Adrenal gland (tissue), 5 donors: ENCODE results near the gene GMIP.

ENCODE experiments used
- POLR2A ChIP-seq, 2 donors: fragments of 450-650 bp; IDR thresholded peaks; one replicate each; pipeline ENCODE4 v1.6.1; 2017; ENCODE audit warnings: antibody characterized with exemption in 2 of 2, mild to moderate bottlenecking in 2 of 2, moderate library complexity in 1 of 2
- TF ChIP-seq, protein P1 (sequence below), 6 experiments: fragments of 450-650 bp in 4 of 6; fragments of 200-600 bp in 2 of 6; sonication (generic) in 1 of 6; IDR thresholded peaks; 1 replicate in 5 of 6; 2 replicates in 1 of 6; pipeline versions ENCODE4 v1.5.1 to v1.8.0; 2016 to 2021; ENCODE audit warnings: antibody characterized with exemption in 6 of 6, mild to moderate bottlenecking in 2 of 6, moderate library complexity in 1 of 6
- donor health status: DM: no; HTN: no; CAD: no.

DNA sequence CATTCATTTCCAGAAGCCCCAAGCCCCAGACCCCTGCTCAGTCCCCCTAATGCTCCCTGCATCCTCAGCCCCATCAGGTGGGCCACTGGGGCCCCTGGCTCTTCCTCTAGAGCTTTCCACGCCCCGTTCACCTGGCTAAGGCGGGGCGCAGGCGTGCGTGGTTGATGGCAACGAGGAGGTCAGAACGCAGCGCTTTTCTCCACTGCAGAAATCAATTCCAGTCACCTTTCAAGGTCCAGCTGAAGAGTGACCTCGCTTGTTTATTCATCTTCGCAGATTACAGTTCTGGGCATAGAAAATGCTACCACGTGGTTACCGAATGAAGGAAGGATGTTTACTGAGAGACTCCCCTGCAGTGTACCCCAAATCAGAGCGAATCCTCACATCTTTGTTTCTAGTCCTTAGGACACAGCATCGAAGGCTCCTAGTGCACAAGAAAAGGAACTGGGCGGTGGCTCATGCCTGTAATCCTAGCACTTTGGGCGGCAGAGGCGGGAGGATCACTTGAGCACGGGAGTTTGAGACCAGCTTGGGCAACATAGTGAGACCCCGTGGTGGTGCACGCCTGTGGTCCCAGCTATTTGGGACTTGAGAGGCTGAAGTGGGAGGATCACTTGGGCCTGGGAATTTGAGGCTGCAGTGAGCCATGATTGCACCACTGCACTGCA is 24.1 kb downstream of the GMIP start:
- TF ChIP-seq, protein P1, sequence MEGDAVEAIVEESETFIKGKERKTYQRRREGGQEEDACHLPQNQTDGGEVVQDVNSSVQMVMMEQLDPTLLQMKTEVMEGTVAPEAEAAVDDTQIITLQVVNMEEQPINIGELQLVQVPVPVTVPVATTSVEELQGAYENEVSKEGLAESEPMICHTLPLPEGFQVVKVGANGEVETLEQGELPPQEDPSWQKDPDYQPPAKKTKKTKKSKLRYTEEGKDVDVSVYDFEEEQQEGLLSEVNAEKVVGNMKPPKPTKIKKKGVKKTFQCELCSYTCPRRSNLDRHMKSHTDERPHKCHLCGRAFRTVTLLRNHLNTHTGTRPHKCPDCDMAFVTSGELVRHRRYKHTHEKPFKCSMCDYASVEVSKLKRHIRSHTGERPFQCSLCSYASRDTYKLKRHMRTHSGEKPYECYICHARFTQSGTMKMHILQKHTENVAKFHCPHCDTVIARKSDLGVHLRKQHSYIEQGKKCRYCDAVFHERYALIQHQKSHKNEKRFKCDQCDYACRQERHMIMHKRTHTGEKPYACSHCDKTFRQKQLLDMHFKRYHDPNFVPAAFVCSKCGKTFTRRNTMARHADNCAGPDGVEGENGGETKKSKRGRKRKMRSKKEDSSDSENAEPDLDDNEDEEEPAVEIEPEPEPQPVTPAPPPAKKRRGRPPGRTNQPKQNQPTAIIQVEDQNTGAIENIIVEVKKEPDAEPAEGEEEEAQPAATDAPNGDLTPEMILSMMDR (IDR thresholded peaks at IDR 0.05), result no peak
- TF ChIP-seq POLR2A (IDR thresholded peaks at IDR 0.05), result no peak
